Neural cell (in vitro differentiated cells): ENCODE results near the gene ACAD10. TPM values are rescaled to one million over a fixed set of nuclear protein-coding genes. Genes with fewer than 3 reads are reported as not detected.

ENCODE experiments used
- H2AFZ ChIP-seq: fragments of 200-600, 300-800 bp; sonication (generic), shearing (Covaris generic); 2 replicates; pipeline ENCODE4 v1.6.0; 2014; ENCODE audit warnings: low read depth, mild to moderate bottlenecking, antibody characterized with exemption, low read length, moderate library complexity
- H3F3A ChIP-seq: fragments of 200-600 bp; shearing (Covaris generic); 2 replicates; pipeline ENCODE4 v1.6.1; 2016; ENCODE audit warnings: mild to moderate bottlenecking, moderate library complexity, mixed read lengths, antibody characterized with exemption, low read length; ENCODE audit not compliant: insufficient read depth, poor library complexity, severe bottlenecking
- H3K27ac ChIP-seq: fragments of 200-600, 300-800 bp; sonication (generic), shearing (Covaris generic); 2 replicates; pipeline ENCODE4 v1.5.1; 2014; ENCODE audit warnings: mild to moderate bottlenecking, low read length, moderate library complexity
- H3K27me3 ChIP-seq: fragments of 300-800, 200-600 bp; sonication (generic), shearing (Covaris generic); 2 replicates; pipeline ENCODE4 v1.6.0; 2014; ENCODE audit warnings: mild to moderate bottlenecking, low read depth, low read length, moderate library complexity; ENCODE audit not compliant: insufficient read depth
- H3K36me3 ChIP-seq: fragments of 300-800, 200-600 bp; sonication (generic), shearing (Covaris generic); 2 replicates; pipeline ENCODE4 v1.5.1; 2014; ENCODE audit warnings: mild to moderate bottlenecking, antibody characterized with exemption, low read length, moderate library complexity; ENCODE audit not compliant: insufficient read depth
- H3K4me2 ChIP-seq: fragments of 300-800, 200-600 bp; sonication (generic), shearing (Covaris generic); 2 replicates; pipeline ENCODE4 v1.6.0; 2014; ENCODE audit warnings: mild to moderate bottlenecking, low read length
- H3K4me3 ChIP-seq: fragments of 300-800, 200-600 bp; sonication (generic), shearing (Covaris generic); 2 replicates; pipeline ENCODE4 v1.5.1; 2014; ENCODE audit warnings: mild to moderate bottlenecking, low read length, moderate library complexity
- H3K79me2 ChIP-seq: fragments of 200-600 bp; shearing (Covaris generic); replicated peaks from 2 replicates; pipeline ENCODE4 v1.6.0; 2014; ENCODE audit warnings: mild to moderate bottlenecking, low read length, moderate library complexity; ENCODE audit not compliant: insufficient read depth
- H3K9ac ChIP-seq: fragments of 300-800, 200-600 bp; sonication (generic), shearing (Covaris generic); 2 replicates; pipeline ENCODE4 v1.6.1; 2016; ENCODE audit warnings: mild to moderate bottlenecking, low read length, mixed read lengths
- H3K9me2 ChIP-seq: fragments of 200-600 bp; shearing (Covaris generic); 2 replicates; pipeline ENCODE4 v1.6.1; 2016; ENCODE audit warnings: mild to moderate bottlenecking, low read length, mixed read lengths; ENCODE audit not compliant: insufficient read depth
- H3K9me3 ChIP-seq: fragments of 200-600, 300-800 bp; sonication (generic), shearing (Covaris generic); 2 replicates; pipeline ENCODE4 v1.6.1; 2016; ENCODE audit warnings: mild to moderate bottlenecking, mixed run types, low read length, moderate library complexity, mixed read lengths
- H4K20me1 ChIP-seq: fragments of 200-600 bp; shearing (Covaris generic); 2 replicates; pipeline ENCODE4 v1.6.1; 2016; ENCODE audit warnings: mild to moderate bottlenecking, mixed run types; ENCODE audit not compliant: insufficient read depth
- CTCF ChIP-seq: fragments of 450-650 bp; IDR thresholded peaks from 2 replicates; pipeline ENCODE4 v1.5.1; 2014; ENCODE audit warnings: antibody characterized with exemption, mild to moderate bottlenecking, moderate library complexity; ENCODE audit not compliant: poor library complexity, severe bottlenecking
- EP300 ChIP-seq: fragments of 450-650 bp; conservative IDR thresholded peaks from 2 replicates; pipeline ENCODE4 v1.6.1; 2014; ENCODE audit warnings: antibody characterized with exemption, mild to moderate bottlenecking, moderate library complexity; ENCODE audit not compliant: poor library complexity, severe bottlenecking
- EZH2 ChIP-seq: fragments of 200-600, 300-800 bp; shearing (Covaris generic), sonication (generic); IDR thresholded peaks from 2 replicates; pipeline ENCODE4 v1.6.1; 2014; ENCODE audit warnings: antibody characterized with exemption, low read length, borderline replicate concordance, mild to moderate bottlenecking; ENCODE audit not compliant: insufficient read depth, poor library complexity, severe bottlenecking
- MXI1 ChIP-seq: fragments of 450-650 bp; conservative IDR thresholded peaks from 2 replicates; pipeline ENCODE4 v1.6.1; 2014; ENCODE audit warnings: antibody characterized with exemption, mild to moderate bottlenecking; ENCODE audit not compliant: poor library complexity, severe bottlenecking
- RAD21 ChIP-seq: fragments of 450-650 bp; conservative IDR thresholded peaks from 2 replicates; pipeline ENCODE4 v1.6.1; 2014; ENCODE audit warnings: antibody characterized with exemption, mild to moderate bottlenecking, moderate library complexity
- REST ChIP-seq: IDR thresholded peaks from 2 replicates; pipeline ENCODE4 v1.6.1; 2012; ENCODE audit warnings: borderline replicate concordance
- SMC3 ChIP-seq: fragments of 450-650 bp; conservative IDR thresholded peaks from 2 replicates; pipeline ENCODE4 v1.6.1; 2014; ENCODE audit warnings: antibody characterized with exemption, mild to moderate bottlenecking, moderate library complexity; ENCODE audit not compliant: poor library complexity
- TAF1 ChIP-seq: IDR thresholded peaks from 2 replicates; pipeline ENCODE4 v1.6.1; 2012; ENCODE audit warnings: low read depth
- polyA plus RNA-seq: library from polyadenylated mRNA; depleted of rRNA; stranded (reverse); fragments of >200 nt; gene quantifications from 2 replicates; pipeline ENCODE4 v1.2.3, GENCODE V29; 2014

The ACAD10 gene
- polyA plus RNA-seq, 1 donor from 2014 or later, result 25.7 TPM

GRCh38 chr12:111653596-111653995, 32.3 kb upstream of the ACAD10 start:
- no peak overlapping the region for H3K9ac ChIP-seq
- H3K27me3 ChIP-seq, result no peaks in the 10 kb centered on the region
- no peaks in the 10 kb centered on the region for H3F3A ChIP-seq
- no peak overlapping the region for H2AFZ ChIP-seq
- no peak overlapping the region for H3K4me2 ChIP-seq
- H4K20me1 ChIP-seq, result no peaks in the 10 kb centered on the region
- no peaks in the 10 kb centered on the region for H3K9me3 ChIP-seq
- H3K9me2 ChIP-seq, result no peaks in the 10 kb centered on the region
- H3K4me3 ChIP-seq, result no peak overlapping the region
- TF ChIP-seq SMC3 (no peak), RAD21 (no peak), REST (no peak)
- H3K79me2 ChIP-seq, result no peaks in the 10 kb centered on the region
- peaks cover 4% of the 10 kb centered on the region for H3K36me3 ChIP-seq
- no peak overlapping the region for H3K27ac ChIP-seq

GRCh38 chr12:111655356-111655755, 30.5 kb upstream of the ACAD10 start:
- Histone ChIP-seq H3K36me3 (peaks cover 4% of the 10 kb centered on the region), H3K27ac (no peak overlapping the region)

More at GRCh38 chr12:111655356-111655755, 30.5 kb upstream of the ACAD10 start:
- Histone ChIP-seq H3K4me2 (no peak overlapping the region), H3K9me3 (no peaks in the 10 kb centered on the region), H3K27me3 (no peaks in the 10 kb centered on the region), H3K4me3 (no peak overlapping the region), H4K20me1 (no peaks in the 10 kb centered on the region), H3K9ac (no peak overlapping the region), H3K9me2 (no peaks in the 10 kb centered on the region), H2AFZ (no peak overlapping the region), H3K79me2 (no peaks in the 10 kb centered on the region), H3F3A (no peaks in the 10 kb centered on the region)
- TF ChIP-seq SMC3, result no peak
- no peak for TF ChIP-seq MXI1
- no peak for TF ChIP-seq REST
- TF ChIP-seq CTCF, result no peak
- no peak for TF ChIP-seq EP300
- TF ChIP-seq EZH2, result no peak
- no peak for TF ChIP-seq TAF1
